Suprapubic skin (tissue), 3 donors: Measurements from ENCODE around the gene HBA1.

Experiments used
- EP300 ChIP-seq: sonication (generic); formaldehyde crosslinking; IDR thresholded peaks from one replicate; pipeline ENCODE4 v1.6.1; 2017; ENCODE audit warnings: antibody characterized with exemption
- POLR2A ChIP-seq, 2 donors: fragments of 450-650 bp; IDR thresholded peaks; one replicate each; pipeline ENCODE4 v1.6.1; 2017; ENCODE audit warnings: antibody characterized with exemption in 2 of 2, mild to moderate bottlenecking in 2 of 2, moderate library complexity in 2 of 2
- TF ChIP-seq, protein P1 (sequence below), 2 donors: fragments of 200-600 bp in 1 of 2; fragments of 450-650 bp in 1 of 2; sonication (generic) in 1 of 2; IDR thresholded peaks; one replicate each; pipeline ENCODE4 v1.5.1; 2016 to 2019; ENCODE audit warnings: antibody characterized with exemption in 2 of 2, mild to moderate bottlenecking in 1 of 2, moderate library complexity in 1 of 2

DNA sequence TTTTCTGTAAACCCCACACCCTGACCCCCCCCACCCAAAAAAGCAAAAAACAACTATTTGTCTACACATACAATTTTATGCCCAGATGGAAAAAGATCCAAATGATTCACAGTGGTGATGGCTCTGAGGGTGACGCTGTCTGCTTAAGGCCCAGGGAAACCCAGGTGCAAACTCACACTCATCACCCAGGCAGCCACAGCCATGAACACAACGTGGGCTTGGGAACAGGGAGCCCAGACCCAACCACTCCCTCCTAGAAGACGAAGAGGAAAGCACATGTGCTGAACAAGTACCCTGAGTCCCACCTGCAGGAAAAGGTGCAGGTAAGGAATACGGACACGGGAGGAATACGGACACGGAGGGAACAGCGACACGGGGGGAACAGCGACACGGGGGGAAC is 9.2 kb downstream of the HBA1 start:
- TF ChIP-seq, protein P1, sequence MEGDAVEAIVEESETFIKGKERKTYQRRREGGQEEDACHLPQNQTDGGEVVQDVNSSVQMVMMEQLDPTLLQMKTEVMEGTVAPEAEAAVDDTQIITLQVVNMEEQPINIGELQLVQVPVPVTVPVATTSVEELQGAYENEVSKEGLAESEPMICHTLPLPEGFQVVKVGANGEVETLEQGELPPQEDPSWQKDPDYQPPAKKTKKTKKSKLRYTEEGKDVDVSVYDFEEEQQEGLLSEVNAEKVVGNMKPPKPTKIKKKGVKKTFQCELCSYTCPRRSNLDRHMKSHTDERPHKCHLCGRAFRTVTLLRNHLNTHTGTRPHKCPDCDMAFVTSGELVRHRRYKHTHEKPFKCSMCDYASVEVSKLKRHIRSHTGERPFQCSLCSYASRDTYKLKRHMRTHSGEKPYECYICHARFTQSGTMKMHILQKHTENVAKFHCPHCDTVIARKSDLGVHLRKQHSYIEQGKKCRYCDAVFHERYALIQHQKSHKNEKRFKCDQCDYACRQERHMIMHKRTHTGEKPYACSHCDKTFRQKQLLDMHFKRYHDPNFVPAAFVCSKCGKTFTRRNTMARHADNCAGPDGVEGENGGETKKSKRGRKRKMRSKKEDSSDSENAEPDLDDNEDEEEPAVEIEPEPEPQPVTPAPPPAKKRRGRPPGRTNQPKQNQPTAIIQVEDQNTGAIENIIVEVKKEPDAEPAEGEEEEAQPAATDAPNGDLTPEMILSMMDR (IDR thresholded peaks at IDR 0.05): no peak
- TF ChIP-seq EP300 (no peak), POLR2A (IDR thresholded peaks at IDR 0.05) (no peak)
